Measurements from ENCODE around the gene TTC34. TPM values are rescaled to one million over a fixed set of nuclear protein-coding genes. Genes with fewer than 3 reads are reported as not detected.
"Not testable (repeated sequence)": the region's sequence is repeated elsewhere in the genome, so short reads cannot be mapped to it uniquely, and the experiment has no call there.

The TTC34 gene
- total RNA-seq, 1 donor from 2014 or later: 0.13 TPM

- not testable (repeated sequence) for H3K4me3 ChIP-seq (ENCODE audit: low read depth, low read length); H3K36me3 ChIP-seq (ENCODE audit: control insufficient read depth, insufficient read depth, low read length); H3K27me3 ChIP-seq (ENCODE audit: control insufficient read depth, insufficient read depth, low read length); DNase-seq (ENCODE audit: low read depth)
Measured at GRCh38 chr1:2676726-2677125, 124.8 kb downstream of the TTC34 start.

GRCh38 chr1:2671656-2672055, 129.8 kb downstream of the TTC34 start:
- not testable (repeated sequence) for H3K4me3 ChIP-seq (ENCODE audit: low read depth, low read length); H3K27me3 ChIP-seq (ENCODE audit: control insufficient read depth, insufficient read depth, low read length); DNase-seq (ENCODE audit: low read depth); H3K36me3 ChIP-seq (ENCODE audit: control insufficient read depth, insufficient read depth, low read length)

GRCh38 chr1:2659806-2660205, 141.7 kb downstream of the TTC34 start:
- H3K27me3 ChIP-seq (ENCODE audit: control insufficient read depth, insufficient read depth, low read length); H3K36me3 ChIP-seq (ENCODE audit: control insufficient read depth, insufficient read depth, low read length); DNase-seq (ENCODE audit: low read depth); H3K4me3 ChIP-seq (ENCODE audit: low read depth, low read length): not testable (repeated sequence)

- DNase-seq (ENCODE audit: low read depth); H3K27me3 ChIP-seq (ENCODE audit: control insufficient read depth, insufficient read depth, low read length); H3K4me3 ChIP-seq (ENCODE audit: low read depth, low read length); H3K36me3 ChIP-seq (ENCODE audit: control insufficient read depth, insufficient read depth, low read length): not testable (repeated sequence)
Measured at GRCh38 chr1:2657909-2658308, 143.6 kb downstream of the TTC34 start.

GRCh38 chr1:2657124-2657523, 144.4 kb downstream of the TTC34 start:
- not testable (repeated sequence) for H3K4me3 ChIP-seq (ENCODE audit: low read depth, low read length); DNase-seq (ENCODE audit: low read depth); H3K36me3 ChIP-seq (ENCODE audit: control insufficient read depth, insufficient read depth, low read length); H3K27me3 ChIP-seq (ENCODE audit: control insufficient read depth, insufficient read depth, low read length)

- H3K27me3 ChIP-seq (ENCODE audit: control insufficient read depth, insufficient read depth, low read length); H3K36me3 ChIP-seq (ENCODE audit: control insufficient read depth, insufficient read depth, low read length): not testable (repeated sequence)
Measured at GRCh38 chr1:2655598-2656434, 145.7 kb downstream of the TTC34 start.

GRCh38 chr1:2654443-2654948, 147.0 kb downstream of the TTC34 start:
- DNase-seq (ENCODE audit: low read depth); H3K27me3 ChIP-seq (ENCODE audit: control insufficient read depth, insufficient read depth, low read length); H3K36me3 ChIP-seq (ENCODE audit: control insufficient read depth, insufficient read depth, low read length); H3K4me3 ChIP-seq (ENCODE audit: low read depth, low read length): not testable (repeated sequence)

More at GRCh38 chr1:2655598-2656434, 145.7 kb downstream of the TTC34 start:
- DNase-seq (ENCODE audit: low read depth); H3K4me3 ChIP-seq (ENCODE audit: low read depth, low read length): not testable (repeated sequence)

GRCh38 chr1:2653741-2654442, 147.6 kb downstream of the TTC34 start:
- not testable (repeated sequence) for H3K27me3 ChIP-seq (ENCODE audit: control insufficient read depth, insufficient read depth, low read length); DNase-seq (ENCODE audit: low read depth); H3K36me3 ChIP-seq (ENCODE audit: control insufficient read depth, insufficient read depth, low read length); H3K4me3 ChIP-seq (ENCODE audit: low read depth, low read length)

- H3K4me3 ChIP-seq (ENCODE audit: low read depth, low read length); DNase-seq (ENCODE audit: low read depth); H3K36me3 ChIP-seq (ENCODE audit: control insufficient read depth, insufficient read depth, low read length); H3K27me3 ChIP-seq (ENCODE audit: control insufficient read depth, insufficient read depth, low read length): not testable (repeated sequence)
Measured at GRCh38 chr1:2652926-2653571, 148.4 kb downstream of the TTC34 start.

GRCh38 chr1:2652152-2652925, 149.2 kb downstream of the TTC34 start:
- not testable (repeated sequence) for H3K36me3 ChIP-seq (ENCODE audit: control insufficient read depth, insufficient read depth, low read length); H3K27me3 ChIP-seq (ENCODE audit: control insufficient read depth, insufficient read depth, low read length); DNase-seq (ENCODE audit: low read depth); H3K4me3 ChIP-seq (ENCODE audit: low read depth, low read length)

Data from kidney epithelial cell (primary cell).